Liver (tissue), 9 donors: ENCODE results near the gene CFAP299. TPM values are rescaled to one million over a fixed set of nuclear protein-coding genes. Genes with fewer than 3 reads are reported as not detected.

Source experiments
- DNase-seq: peaks from one replicate; pipeline ENCODE4 v3.0.0-alpha.2; 2017; ENCODE audit warnings: low spot score
- H3K27ac ChIP-seq, 2 donors: one replicate each; pipeline ENCODE4 v1.7.0; 2013; ENCODE audit warnings: inconsistent platforms in 2 of 2, low read length in 2 of 2, control low read depth in 1 of 2, low read depth in 1 of 2, mild to moderate bottlenecking in 1 of 2
- H3K27me3 ChIP-seq, 4 donors: one replicate each; pipeline versions ENCODE4 v1.6.1 to v1.7.0; 2013; ENCODE audit warnings: low read length in 3 of 4, inconsistent platforms in 1 of 4, mild to moderate bottlenecking in 1 of 4, moderate library complexity in 1 of 4; ENCODE audit not compliant: control insufficient read depth in 4 of 4, insufficient read depth in 4 of 4
- H3K36me3 ChIP-seq, 4 donors: one replicate each; pipeline versions ENCODE4 v1.6.1 to v1.7.0; 2013; ENCODE audit warnings: low read length in 3 of 4, mild to moderate bottlenecking in 3 of 4, low read depth in 1 of 4, moderate library complexity in 1 of 4; ENCODE audit not compliant: control insufficient read depth in 4 of 4, insufficient read depth in 3 of 4
- H3K4me1 ChIP-seq, 4 donors: one replicate each; pipeline versions ENCODE4 v1.6.1 to v1.7.0; 2013; ENCODE audit warnings: low read length in 3 of 4, mild to moderate bottlenecking in 3 of 4, moderate library complexity in 1 of 4; ENCODE audit not compliant: control insufficient read depth in 4 of 4, insufficient read depth in 4 of 4
- H3K4me3 ChIP-seq, 3 donors: one replicate each; pipeline versions ENCODE4 v1.6.1 to v1.7.0; 2013; ENCODE audit warnings: low read length in 3 of 3, control low read depth in 1 of 3, low read depth in 1 of 3, mild to moderate bottlenecking in 1 of 3
- H3K9ac ChIP-seq, 2 donors: one replicate each; pipeline ENCODE4 v1.7.0; 2013; ENCODE audit warnings: low read length in 2 of 2, mild to moderate bottlenecking in 2 of 2, moderate library complexity in 2 of 2, control low read depth in 1 of 2, low read depth in 1 of 2
- H3K9me3 ChIP-seq, 4 donors: one replicate each; pipeline versions ENCODE4 v1.6.1 to v1.7.0; 2013; ENCODE audit warnings: low read length in 3 of 4; ENCODE audit not compliant: control insufficient read depth in 4 of 4
- ATF3 ChIP-seq: IDR thresholded peaks from 2 replicates; pipeline ENCODE4 v1.6.1; 2016; ENCODE audit warnings: antibody characterized with exemption
- CTCF ChIP-seq: fragments of 150-350 bp; IDR thresholded peaks from 2 replicates; pipeline ENCODE4 v1.5.1; 2017; ENCODE audit warnings: improper control_type of control experiment, low read depth, low read length; ENCODE audit not compliant: missing input control
- EGR1 ChIP-seq, 2 donors: IDR thresholded peaks; 2 replicates each; pipeline ENCODE4 v1.6.1; 2016 to 2018; ENCODE audit warnings: antibody characterized with exemption in 2 of 2, low read depth in 2 of 2
- FOXA1 ChIP-seq: IDR thresholded peaks from 2 replicates; pipeline ENCODE4 v1.6.1; 2016; ENCODE audit warnings: antibody characterized with exemption
- FOXA2 ChIP-seq: IDR thresholded peaks from 2 replicates; pipeline ENCODE4 v1.6.1; 2016; ENCODE audit warnings: antibody characterized with exemption
- GABPA ChIP-seq, 2 donors: IDR thresholded peaks in 1 of 2; conservative IDR thresholded peaks in 1 of 2; 2 replicates each; pipeline ENCODE4 v1.6.1; 2016; ENCODE audit warnings: antibody characterized with exemption in 2 of 2, mild to moderate bottlenecking in 1 of 2, moderate library complexity in 1 of 2
- HNF4A ChIP-seq, 2 donors: conservative IDR thresholded peaks; 2 replicates each; pipeline ENCODE4 v1.6.1; 2016; ENCODE audit warnings: antibody characterized with exemption in 2 of 2, mild to moderate bottlenecking in 2 of 2
- HNF4G ChIP-seq: IDR thresholded peaks from 2 replicates; pipeline ENCODE4 v1.6.1; 2016; ENCODE audit warnings: antibody characterized with exemption
- JUND ChIP-seq, 2 donors: IDR thresholded peaks; 2 replicates each; pipeline ENCODE4 v1.6.1; 2016; ENCODE audit warnings: antibody characterized with exemption in 2 of 2
- MAX ChIP-seq: IDR thresholded peaks from 2 replicates; pipeline ENCODE4 v1.6.1; 2016; ENCODE audit warnings: antibody characterized with exemption
- NR2F2 ChIP-seq: IDR thresholded peaks from 2 replicates; pipeline ENCODE4 v1.6.1; 2016; ENCODE audit warnings: antibody characterized with exemption
- RAD21 ChIP-seq, 2 donors: IDR thresholded peaks; 2 replicates each; pipeline ENCODE4 v1.6.1; 2016; ENCODE audit warnings: antibody characterized with exemption in 2 of 2, mild to moderate bottlenecking in 2 of 2
- REST ChIP-seq: IDR thresholded peaks from 2 replicates; pipeline ENCODE4 v1.6.1; 2016; ENCODE audit warnings: antibody characterized with exemption, mild to moderate bottlenecking
- RXRA ChIP-seq, 2 donors: IDR thresholded peaks; 2 replicates each; pipeline ENCODE4 v1.6.1; 2017 to 2018; ENCODE audit warnings: antibody characterized with exemption in 2 of 2, mild to moderate bottlenecking in 1 of 2
- SP1 ChIP-seq: IDR thresholded peaks from 2 replicates; pipeline ENCODE4 v1.6.1; 2018; ENCODE audit warnings: antibody characterized with exemption, mild to moderate bottlenecking
- TAF1 ChIP-seq: conservative IDR thresholded peaks from 2 replicates; pipeline ENCODE4 v1.6.1; 2016; ENCODE audit warnings: antibody characterized with exemption, mild to moderate bottlenecking
- YY1 ChIP-seq: IDR thresholded peaks from 2 replicates; pipeline ENCODE4 v1.6.1; 2016; ENCODE audit warnings: antibody characterized with exemption, mild to moderate bottlenecking
- ZBTB33 ChIP-seq: IDR thresholded peaks from 2 replicates; pipeline ENCODE4 v1.6.1; 2016; ENCODE audit warnings: antibody characterized with exemption
- WGBS: extraction: QIAGEN DNeasy Blood & Tissue Kit; methylation state at CpG from one replicate; pipeline ENCODE4 v1.1.7; 2013; 5-methylcytosine and 5-hydroxymethylcytosine counted together
- polyA plus RNA-seq, 2 donors: library from polyadenylated mRNA; stranded (reverse) in 1 of 2; unstranded in 1 of 2; fragments of 200-250 nt in 1 of 2; fragments of >200 nt in 1 of 2; fragmentation: Nextera tagmentation in 1 of 2; extraction: Ambion mirVana in 1 of 2; gene quantifications; one replicate each; pipeline versions ENCODE4 v1.2.1 to v1.2.3, GENCODE V29; 2013 to 2015
- total RNA-seq, 2 donors: library from RNA; depleted of rRNA; stranded (reverse); fragments of >200 nt; gene quantifications; one replicate each; pipeline ENCODE4 v1.2.3, GENCODE V29; 2014
- donor health status: healthy.
- donor health status: healthy.
- donor health status: healthy.
- donor health status: healthy.
- donor health status: healthy.

Gene CFAP299
- total and polyA plus RNA-seq, 4 donors: not detected

GRCh38 chr4:80307774-80308465 is 27.6 kb upstream of the CFAP299 start:
- no peaks in the 10 kb centered on the region for H3K9me3 ChIP-seq
- no peaks in the 10 kb centered on the region for H3K4me1 ChIP-seq
- H3K27ac ChIP-seq: no peak overlapping the region
- TF ChIP-seq MAX: no peak
- no peak for TF ChIP-seq SP1
- no peak for TF ChIP-seq REST
- TF ChIP-seq YY1: no peak
- no peak for TF ChIP-seq NR2F2
- no peak for TF ChIP-seq TAF1
- no peak for TF ChIP-seq GABPA (IDR thresholded peaks at IDR 0.05 in 1 of 2, conservative IDR thresholded peaks at IDR 0.05 in 1 of 2)
- no peak for TF ChIP-seq HNF4A (conservative IDR thresholded peaks at IDR 0.05)
- no peak for TF ChIP-seq CTCF
- no peak for TF ChIP-seq RXRA (IDR thresholded peaks at IDR 0.05)
- TF ChIP-seq ZBTB33: no peak
- TF ChIP-seq HNF4G: no peak
- no peak for TF ChIP-seq EGR1 (IDR thresholded peaks at IDR 0.05; ENCODE audit: low read depth in 2 of 2)
- no peak for TF ChIP-seq FOXA1
- no peak for TF ChIP-seq RAD21 (IDR thresholded peaks at IDR 0.05)
- no peak for TF ChIP-seq JUND (IDR thresholded peaks at IDR 0.05)
- TF ChIP-seq ATF3: no peak
- TF ChIP-seq FOXA2: no peak
- DNase-seq: no peak
- H3K9ac ChIP-seq: no peak overlapping the region
- WGBS: 49% methylated on average over 10 of the region's 10 CpGs
- H3K27me3 ChIP-seq: peaks cover 0 to 8% (median 5%) of the 10 kb centered on the region in 4 donors
- H3K4me3 ChIP-seq: no peak overlapping the region
- no peaks in the 10 kb centered on the region for H3K36me3 ChIP-seq
